GM21526 (cell line): ENCODE results near the gene KRT23.

Experiments used
- ATAC-seq: cut with Tn5 transposase; IDR thresholded peaks from one replicate; pipeline ENCODE4 v1.9.1; 2021; ENCODE audit warnings: moderate library complexity; ENCODE audit not compliant: unreplicated experiment, low FRiP score

Gene KRT23, protein sequence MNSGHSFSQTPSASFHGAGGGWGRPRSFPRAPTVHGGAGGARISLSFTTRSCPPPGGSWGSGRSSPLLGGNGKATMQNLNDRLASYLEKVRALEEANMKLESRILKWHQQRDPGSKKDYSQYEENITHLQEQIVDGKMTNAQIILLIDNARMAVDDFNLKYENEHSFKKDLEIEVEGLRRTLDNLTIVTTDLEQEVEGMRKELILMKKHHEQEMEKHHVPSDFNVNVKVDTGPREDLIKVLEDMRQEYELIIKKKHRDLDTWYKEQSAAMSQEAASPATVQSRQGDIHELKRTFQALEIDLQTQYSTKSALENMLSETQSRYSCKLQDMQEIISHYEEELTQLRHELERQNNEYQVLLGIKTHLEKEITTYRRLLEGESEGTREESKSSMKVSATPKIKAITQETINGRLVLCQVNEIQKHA

DNA sequence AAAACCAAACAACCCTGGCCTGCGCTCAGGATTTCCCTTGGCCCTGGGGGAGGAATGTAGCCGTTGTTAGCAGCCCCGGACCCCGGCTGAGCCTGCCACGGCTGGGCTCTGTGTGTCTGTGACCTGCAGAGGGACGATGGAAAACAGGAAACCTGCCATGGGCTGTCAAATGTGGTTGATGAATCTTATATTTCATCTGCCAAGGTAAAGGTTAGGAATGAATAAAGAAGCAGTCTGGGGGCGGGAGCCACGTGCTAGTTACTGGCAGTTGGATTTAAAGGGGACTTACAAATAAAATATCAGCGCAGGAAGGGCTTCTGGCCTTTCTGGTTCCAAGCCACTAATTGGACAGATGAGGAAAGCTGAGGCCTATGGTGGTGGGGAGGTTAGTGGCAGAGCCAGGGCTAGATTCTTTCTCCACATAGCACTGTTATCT, at the start of gene KRT23:
KRT23 (minus strand) TSS at position 263 of the 436 bp plus-strand sequence. CDS start 1,043 bp downstream, outside the sequence.
- ATAC-seq = no peak

DNA sequence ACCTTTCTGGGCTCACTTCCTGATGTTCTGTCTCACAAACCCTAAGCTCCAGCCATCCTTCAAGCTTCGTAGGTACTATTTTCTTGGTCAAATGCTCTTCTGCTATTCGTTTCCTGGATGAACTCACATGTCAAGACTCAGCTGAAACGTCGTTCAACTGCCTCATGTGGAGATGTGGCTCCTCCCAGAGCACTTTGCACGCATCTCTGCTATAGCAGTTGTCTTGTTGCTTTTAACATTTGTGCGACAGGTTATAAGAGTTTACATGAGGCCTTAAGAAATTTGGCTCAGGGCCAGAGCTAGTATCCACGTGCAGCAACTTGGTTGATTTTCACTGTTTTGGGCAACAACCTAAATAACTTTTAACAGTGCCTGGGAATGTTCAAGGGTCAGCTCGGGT, 49.5 kb upstream of the KRT23 start:
- ATAC-seq = no peak

DNA sequence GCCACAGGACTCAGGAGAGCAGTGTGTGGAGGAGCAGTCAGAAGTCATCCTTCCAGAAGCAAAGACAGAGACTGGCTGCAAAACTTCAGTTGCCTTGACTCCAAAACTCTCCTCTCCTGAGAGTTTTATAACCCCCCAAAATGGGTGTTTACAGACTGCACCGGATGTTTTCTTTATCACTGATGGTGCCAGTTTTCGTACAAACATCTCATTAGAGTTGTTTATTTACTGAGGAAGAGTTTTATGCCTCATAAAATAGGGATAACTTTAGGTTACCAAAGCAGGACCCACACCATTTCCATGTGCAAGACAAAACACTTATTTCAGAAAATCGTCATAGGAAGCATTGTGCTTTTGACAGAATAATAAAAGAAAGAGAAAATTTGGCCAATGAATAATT, 46.8 kb upstream of the KRT23 start, which contains the start of gene KRT40:
KRT40 (minus strand) TSS at position 101 of the 400 bp plus-strand sequence; CDS start at position 48, 53 bp downstream.
- no peak for ATAC-seq

- ATAC-seq = no peak
Measured at GRCh38 chr17:40981115-40981514, 43.7 kb upstream of the KRT23 start.

DNA sequence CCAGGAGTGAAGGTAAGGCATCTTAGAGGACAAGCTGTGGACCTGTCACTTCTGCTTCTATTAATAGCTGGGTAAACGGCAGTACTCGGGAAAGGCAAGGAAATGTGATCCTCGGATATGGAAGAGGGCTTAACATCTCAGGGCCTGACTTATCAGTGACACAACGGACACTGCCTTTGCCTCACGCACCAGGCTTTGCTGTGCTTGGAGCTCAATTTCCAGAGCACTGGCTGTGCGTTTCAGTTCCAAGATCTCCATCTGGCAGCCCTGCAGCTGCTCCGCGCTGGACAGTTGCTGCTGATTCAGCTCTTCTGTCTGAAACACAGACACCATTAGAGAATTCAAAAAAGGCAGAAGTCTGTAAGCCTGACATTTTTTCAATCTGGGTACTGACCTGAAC, 43.1 kb upstream of the KRT23 start:
- no peak for ATAC-seq

DNA sequence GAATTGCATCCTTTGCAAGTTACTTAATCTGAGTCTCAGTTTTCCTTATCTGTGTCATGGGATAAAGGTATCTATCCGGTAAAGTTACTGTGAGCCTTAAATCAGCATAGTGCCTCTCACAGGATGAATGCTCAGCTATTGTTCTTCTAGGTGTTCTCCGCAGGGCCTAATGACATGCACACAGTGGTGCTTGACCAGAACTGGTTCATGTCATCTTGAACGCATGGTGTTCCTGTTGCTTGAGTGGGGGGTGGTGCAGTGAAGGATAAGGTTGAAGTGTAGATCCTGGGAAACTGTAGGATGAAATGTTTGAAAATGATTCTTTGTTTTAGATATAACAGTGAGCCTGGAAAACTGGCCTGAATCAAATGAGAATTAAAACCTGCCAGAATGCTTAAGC, 42.7 kb upstream of the KRT23 start:
- ATAC-seq = no peak

- ATAC-seq = no peak
Measured at GRCh38 chr17:40978575-40979151, 41.2 kb upstream of the KRT23 start.

- ATAC-seq = no peak
Measured at GRCh38 chr17:40975516-40975915, 38.1 kb upstream of the KRT23 start.

DNA sequence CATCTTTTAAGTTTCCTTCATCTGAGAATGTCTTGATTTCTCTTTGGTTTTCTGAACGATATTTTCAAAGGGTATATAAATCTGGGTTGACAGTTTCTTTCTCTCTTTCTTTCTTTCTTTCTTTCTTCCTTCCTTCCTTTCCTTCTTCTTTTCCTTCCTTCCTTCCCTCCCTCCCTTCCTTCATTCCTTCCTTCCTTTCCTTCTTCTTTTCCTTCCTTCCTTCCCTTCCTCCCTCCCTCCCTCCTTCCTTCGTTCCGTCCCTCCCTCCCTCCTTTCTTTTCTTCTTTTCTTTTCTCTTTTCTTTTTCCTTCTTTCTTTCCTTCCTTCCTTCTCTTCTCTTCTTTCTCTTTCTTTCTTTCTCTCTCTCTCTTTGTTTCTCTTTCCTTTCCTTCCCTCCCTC, 36.9 kb upstream of the KRT23 start:
- ATAC-seq = no peak

GRCh38 chr17:40967582-40967981, 30.1 kb upstream of the KRT23 start:
- ATAC-seq = no peak

- ATAC-seq = no peak
Measured at GRCh38 chr17:40966848-40967247, 29.4 kb upstream of the KRT23 start, which contains the start of gene KRT39. TSS of gene KRT39 (minus strand) at chr17:40966948. CDS start at chr17:40966856, 92 bp downstream.

GRCh38 chr17:40963838-40964237, 26.4 kb upstream of the KRT23 start:
- ATAC-seq = no peak

DNA sequence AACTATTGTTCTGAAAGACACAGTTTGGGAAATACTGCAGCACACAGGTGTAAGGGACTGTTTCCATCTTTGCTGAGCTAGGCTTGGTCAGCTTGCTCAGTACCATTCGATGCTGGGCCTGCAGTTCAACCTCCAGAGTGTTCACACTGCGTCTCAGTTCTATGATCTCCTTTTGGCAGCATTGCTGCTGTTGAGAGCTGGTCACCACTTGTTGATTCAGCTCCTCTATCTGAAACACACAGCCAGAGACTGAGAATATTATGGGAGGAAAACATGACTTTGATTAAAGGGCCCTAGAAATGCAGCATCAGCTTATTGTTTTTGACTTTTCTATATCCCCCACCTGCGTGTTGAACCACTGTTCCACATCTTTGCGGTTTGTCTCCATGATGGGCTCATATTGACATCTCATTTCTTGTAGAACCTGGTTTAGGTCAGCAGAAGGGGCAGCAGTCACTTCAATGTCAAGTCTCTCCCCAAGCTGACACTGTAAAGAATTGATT, 24.7 kb upstream of the KRT23 start:
- no peak for ATAC-seq

DNA sequence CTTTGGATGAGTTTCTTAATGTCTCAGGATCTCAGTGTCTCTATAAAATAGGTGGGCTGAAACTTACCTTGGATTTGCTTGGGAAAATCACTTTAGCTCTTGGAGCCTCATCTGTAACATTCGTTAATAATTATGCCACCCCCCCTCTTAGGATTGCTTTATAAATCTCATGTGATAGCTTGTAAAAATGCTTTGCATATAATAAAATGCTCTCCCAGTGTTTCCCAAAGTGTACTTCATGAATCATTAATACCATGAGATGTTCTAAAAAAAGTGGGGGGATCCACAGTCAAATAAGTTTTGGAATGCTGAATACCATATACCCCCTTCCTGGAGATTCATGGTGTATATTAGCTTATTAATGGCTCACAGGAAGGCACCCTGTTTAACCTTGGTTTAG, 24.1 kb upstream of the KRT23 start:
- ATAC-seq = no peak

- ATAC-seq = no peak
Measured at GRCh38 chr17:40960144-40960543, 22.7 kb upstream of the KRT23 start.

DNA sequence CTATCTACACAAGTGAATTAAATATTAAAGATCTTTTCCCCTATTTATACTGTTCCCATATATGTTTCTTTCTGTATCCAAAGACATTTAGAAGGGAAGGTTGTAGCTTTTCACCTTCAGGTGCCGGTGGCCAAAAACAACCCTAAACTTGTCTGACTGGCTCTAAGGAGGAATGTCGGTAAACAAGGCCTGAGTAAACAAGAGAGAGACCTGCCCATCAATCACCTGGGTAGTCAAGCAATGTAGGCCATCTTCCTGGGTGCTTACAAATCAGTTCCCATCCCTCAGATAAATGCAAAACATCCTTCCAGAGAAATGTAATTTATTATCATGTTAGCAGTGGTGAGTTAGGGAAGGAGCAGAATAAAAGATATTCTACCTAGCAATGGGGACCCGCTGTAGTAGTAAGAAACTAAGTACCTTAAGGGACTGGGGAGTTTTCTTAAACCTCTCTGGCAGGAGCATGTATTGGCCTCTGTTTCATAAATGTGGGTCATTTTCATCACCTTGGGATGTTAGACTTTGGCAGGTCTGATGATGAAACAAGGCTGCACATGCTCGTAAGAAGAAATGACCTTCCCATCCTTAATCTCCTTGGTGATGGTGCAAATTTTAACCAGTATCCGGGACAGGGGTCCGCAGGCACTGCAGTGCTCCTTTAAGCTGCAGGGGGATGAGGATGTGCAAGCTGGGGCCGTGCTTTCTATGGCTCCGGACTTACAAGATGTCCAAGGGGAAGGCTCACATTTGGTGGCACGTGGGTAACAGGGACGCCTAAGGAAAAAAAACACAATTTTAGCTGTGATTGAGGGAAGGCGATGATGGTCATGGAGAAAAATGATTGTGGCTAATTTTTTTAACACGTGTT, 20.9 kb upstream of the KRT23 start:
- ATAC-seq = no peak

DNA sequence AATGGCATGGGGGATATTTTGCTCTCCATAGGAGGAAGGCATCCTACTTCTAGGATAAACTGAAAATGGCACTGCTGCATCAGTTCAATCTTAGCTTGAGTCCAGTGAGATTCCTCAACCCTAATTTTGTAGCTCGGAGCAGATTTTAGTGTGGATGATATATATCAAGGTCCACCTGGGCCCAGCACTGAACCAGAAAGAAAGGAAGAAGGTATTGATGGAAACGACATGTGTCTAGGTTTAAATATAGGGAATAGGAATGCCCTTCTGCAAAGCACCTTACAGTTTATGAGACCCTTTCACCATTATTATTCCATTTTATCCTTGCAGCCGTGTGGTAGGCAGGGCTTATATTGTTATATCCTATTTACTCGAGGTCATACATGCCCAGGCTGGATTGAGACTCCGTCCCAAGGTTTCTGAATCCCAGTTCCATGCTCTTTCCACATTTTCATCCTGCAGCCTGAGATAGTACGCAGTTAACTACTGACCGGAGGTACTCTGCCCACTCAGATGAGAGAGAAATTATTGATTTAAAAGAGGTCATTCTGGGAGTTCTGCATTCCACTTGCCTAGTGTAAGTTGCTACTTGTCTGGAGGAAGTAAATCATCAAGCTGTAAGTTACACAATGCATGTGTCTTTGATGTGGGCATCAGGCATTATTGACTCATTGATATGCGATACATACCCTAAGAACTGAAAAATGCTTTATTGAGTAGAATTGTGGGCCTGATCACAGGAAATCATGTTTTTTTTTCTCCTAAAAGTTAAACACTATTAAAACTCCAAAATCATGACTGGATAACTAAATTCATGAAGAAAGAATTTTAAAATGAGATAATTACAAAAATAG, 19.2 kb upstream of the KRT23 start:
- no peak for ATAC-seq

GRCh38 chr17:40953881-40954280, 16.4 kb upstream of the KRT23 start:
- ATAC-seq = no peak

GRCh38 chr17:40952661-40953060, 15.2 kb upstream of the KRT23 start:
- ATAC-seq = no peak

DNA sequence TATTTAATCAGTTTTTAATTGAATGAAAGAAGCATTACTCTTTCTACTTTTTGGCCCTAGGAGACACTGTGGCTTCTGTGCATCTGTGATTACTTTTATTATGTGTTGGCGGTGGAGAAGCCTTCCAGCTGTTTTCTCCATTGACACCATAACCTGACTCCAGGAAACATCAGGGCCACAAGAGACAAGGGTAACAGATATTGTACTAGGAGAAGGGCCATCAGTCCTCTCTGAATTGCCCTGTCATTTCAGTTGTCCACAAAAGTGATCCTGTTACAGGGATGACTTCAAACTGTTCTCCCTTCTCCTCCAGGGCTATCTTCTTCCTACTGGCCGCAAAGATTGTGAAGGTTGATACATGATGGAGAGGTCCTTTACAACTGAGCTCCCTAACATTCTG, 14.7 kb upstream of the KRT23 start:
- ATAC-seq = no peak
